ENCODE results near the gene ALCAM. TPM values are rescaled to one million over a fixed set of nuclear protein-coding genes. Genes with fewer than 3 reads are reported as not detected.

Gene ALCAM
- total RNA-seq, 1 donor: 19.9 TPM

DNA sequence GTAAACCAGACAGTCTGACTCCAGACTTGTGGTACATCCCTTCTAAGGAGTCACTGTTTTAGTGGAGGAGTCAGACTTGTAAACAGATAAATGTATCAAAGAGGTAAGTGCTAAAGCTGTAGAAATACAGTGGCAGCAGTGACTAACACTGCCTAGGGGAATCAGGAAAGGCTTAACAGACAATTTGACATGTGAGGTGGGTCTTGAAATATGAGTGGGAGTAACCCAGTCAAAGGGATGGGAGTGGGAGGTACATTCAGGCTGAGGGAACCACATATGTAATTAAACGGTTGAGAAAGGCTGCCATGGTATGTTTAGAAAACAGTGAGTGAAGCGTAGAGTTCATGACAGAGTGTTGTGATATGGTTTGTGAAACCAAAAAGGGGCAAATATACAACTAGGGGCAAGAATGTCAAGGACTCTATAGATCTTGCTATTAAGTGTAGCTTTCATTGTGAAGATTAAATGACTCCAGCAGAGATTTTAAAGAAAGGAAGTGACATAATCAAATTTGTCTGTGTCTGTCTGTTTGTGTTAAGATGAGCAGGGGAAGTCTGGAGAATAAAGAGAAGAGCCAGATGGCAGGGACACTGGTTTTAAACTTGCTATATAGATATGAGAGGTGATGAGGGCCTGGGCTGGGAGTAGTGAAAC, 11.2 kb upstream of the ALCAM start:
- no peak for DNase-seq (ENCODE audit: low read depth in 2 of 3, low spot score in 2 of 3)

DNA sequence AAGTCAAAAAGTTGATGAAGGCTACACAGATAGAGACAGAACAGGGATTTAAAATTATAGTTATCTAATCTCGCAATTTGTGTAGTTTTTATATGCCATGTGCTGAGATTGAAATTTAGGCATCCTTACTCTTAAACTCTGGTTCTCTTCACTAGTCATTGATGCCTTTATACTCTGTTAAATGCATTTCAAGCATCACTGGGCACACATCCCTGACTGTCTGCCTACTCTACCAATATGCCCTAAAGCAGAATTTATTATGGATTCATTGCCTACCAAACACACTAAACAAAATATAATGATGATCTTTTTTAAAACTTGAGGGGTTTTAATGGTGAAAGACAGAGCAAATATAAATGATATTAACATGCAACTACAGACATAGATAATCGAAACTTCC, 10.3 kb upstream of the ALCAM start:
- DNase-seq (ENCODE audit: low read depth in 2 of 3, low spot score in 2 of 3): no peak

DNA sequence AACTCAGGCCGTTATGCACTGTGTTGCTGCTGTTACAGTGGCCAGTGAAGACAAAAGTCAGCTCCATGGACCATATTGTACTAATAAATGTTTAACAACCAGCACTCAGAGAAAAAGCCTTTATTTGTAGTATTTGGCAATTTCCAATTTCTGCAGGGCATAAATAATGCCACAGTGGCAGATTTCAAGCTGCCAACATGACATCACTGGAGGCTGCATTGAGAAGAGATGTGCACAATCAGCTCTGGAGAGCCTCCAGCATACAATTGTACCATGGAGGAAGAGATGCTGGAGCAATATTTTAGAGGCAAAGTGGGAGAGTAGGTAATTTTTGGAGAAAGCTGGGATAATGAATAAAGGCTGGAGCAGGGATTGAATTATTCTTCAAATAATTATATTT, 9.7 kb upstream of the ALCAM start:
- no peak for DNase-seq (ENCODE audit: low read depth in 2 of 3, low spot score in 2 of 3)

- DNase-seq (ENCODE audit: low read depth in 2 of 3, low spot score in 2 of 3): no peak
Observed at GRCh38 chr3:105359098-105359762, 7.5 kb upstream of the ALCAM start.

- no peak for DNase-seq (ENCODE audit: low read depth in 2 of 3, low spot score in 2 of 3)
Observed at GRCh38 chr3:105360003-105360402, 6.7 kb upstream of the ALCAM start.

DNA sequence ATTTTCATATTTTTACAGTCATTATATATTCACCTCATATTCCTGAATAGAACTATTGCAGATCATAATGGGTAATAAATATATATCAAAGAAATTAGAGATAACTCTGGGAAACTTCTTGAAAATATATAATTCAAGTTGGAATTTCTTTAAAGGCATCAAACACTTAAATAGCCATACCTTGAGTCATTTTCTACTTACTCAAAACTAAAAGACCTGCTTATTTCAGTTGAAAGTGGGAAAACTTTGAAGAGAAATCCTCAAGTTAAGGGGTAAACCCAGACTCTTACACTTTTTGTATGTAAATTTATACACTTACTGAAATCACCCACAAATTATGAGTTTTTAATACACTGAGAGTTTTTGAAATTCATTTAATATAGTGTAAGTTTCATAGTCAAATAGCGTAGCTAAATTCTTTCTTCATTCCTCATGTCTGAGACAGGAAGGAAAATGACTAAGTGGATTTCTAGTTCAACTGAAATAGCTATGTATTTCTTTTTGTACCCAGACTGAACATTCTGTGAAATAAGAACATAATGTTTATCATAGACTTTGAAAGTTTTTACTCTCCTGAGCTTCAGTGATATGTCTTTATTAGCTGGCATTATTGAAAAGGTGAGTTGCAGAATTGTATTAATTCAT, 4.6 kb upstream of the ALCAM start:
- DNase-seq (ENCODE audit: low read depth in 2 of 3, low spot score in 2 of 3): peak in 1 of 3 donors; percentile 25

DNA sequence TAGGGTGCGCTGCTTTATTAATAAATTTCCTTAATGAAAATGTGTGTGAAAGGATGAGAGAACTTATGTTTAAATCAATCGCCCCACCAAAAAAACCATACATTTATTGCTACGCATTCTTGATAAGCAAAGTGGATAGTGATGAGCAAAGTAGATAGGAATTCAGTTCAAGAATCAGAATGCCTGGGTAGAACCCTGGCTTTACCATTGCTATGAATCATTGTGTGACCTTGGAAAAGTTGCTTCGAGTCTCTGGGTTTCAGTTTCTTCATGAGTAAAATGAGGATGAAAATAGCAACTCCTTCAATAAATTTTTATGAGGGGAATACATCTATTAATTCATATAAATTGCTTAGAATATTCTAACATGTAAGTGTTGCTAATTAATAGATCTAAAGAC, 2.6 kb upstream of the ALCAM start:
- DNase-seq (ENCODE audit: low read depth in 2 of 3, low spot score in 2 of 3): no peak

DNA sequence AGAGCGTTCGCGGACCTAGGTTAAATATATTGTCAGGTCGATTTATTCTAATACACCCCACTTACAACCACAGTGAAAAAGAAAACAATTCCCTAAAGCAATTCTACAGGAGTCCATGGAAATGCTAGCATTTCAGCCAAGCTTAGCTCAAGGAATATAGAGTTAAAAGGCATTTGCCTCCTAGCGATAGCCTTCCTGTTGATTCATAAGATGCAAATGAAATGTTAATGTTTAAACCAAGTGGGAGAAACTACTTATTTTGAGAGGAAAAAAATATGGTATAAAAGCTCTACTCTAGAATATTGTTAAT, 1.7 kb upstream of the ALCAM start:
- DNase-seq (ENCODE audit: low read depth in 2 of 3, low spot score in 2 of 3): no peak

DNA sequence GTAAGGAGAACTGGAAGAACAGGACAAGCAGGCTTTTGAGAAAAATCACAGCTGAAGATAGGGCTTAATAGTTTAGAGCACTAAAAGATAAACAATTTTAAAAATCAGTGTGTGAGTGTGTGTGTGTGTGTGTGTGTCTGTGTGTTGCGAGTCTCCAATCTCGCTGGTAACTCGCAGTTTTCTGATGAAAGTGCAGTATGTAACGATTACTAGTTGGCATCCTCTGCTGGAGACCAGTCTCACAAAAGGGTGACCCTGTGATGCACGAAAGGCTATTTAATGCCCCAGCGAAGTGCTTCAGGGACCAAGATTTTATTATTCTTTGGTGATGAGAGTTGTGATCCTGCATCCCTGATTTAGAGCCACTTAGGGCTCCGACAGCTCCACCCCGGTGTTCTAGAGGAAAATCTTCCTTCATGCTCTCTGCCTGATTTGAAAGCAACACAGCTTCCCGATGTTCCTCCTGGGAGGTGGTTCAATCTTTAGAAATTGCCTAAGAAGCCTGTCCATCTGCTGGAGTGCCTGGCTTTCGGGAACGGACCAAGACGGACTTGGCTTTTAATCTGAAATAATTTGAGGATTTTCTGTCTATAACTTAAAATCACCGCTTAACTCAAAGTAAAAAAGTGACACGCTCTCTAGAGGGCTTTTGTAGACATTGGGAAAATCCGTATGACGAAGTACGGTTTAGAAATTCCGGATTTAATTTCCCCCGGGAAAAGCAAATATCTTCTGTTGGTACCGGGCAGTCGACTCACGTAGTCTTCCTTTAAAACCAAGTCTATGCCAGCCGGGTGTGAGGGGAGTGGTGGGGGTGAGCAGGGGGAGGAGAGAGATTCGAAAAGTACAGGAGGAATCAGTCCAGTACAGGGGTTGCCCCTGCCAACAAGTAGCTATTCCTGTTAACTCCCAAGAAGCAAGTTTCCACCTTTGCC, 1.1 kb upstream of the ALCAM start:
- no peak for DNase-seq (ENCODE audit: low read depth in 2 of 3, low spot score in 2 of 3)

GRCh38 chr3:105367063-105367405, 325 bp downstream of the ALCAM start:
- DNase-seq (ENCODE audit: low read depth in 2 of 3, low spot score in 2 of 3): no peak

GRCh38 chr3:105367406-105368213, 901 bp downstream of the ALCAM start:
- peak; percentile 44 to 97 (median 94) for DNase-seq (ENCODE audit: low read depth in 2 of 3, low spot score in 2 of 3)

DNA sequence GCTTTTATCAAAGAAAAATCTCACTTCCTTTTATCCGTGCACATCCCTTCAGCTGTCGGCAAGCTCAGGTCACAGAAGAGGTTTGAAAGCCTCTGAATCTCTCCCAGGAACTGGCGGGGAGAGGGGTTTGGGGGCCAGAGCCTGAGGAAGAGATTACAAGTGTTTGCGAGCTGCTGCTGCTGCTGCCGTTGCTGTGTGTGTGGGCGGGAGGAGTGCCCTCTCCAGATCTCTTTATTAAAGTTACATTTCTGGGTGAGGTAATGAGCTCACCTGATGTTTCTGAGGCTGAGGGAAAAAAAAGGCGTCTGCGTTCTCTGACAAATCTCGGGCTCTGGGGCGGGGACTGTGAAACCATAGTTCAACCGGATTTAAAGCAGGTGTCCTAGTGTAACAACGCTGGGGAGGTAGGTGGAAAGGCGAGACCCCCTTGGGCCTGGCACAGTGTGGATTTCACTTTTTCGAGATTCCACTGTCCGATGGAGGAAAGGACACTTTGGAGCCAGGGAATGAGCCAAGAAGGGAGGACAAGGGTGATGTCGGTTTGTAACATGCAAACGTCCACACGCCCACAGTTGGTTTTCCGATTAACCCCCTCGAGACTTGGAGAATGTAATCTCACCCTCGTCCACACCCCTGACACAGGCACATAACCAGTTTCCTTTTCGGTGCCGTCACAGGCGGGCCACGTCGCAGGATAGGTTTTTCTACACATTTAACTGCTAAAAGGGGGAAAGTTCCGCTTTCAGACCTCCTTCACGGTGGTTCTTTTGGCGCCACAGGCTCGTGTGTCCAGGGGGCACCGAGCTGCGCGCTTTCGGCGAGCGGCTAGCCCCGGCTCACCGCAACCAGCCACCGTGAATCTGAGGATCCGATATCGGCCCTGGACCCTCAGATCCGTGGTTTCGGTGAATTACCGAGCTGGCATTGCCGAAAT, 2.1 kb downstream of the ALCAM start:
- peak; percentile 50 to 79 (median 60) for DNase-seq (ENCODE audit: low read depth in 2 of 3, low spot score in 2 of 3)

DNA sequence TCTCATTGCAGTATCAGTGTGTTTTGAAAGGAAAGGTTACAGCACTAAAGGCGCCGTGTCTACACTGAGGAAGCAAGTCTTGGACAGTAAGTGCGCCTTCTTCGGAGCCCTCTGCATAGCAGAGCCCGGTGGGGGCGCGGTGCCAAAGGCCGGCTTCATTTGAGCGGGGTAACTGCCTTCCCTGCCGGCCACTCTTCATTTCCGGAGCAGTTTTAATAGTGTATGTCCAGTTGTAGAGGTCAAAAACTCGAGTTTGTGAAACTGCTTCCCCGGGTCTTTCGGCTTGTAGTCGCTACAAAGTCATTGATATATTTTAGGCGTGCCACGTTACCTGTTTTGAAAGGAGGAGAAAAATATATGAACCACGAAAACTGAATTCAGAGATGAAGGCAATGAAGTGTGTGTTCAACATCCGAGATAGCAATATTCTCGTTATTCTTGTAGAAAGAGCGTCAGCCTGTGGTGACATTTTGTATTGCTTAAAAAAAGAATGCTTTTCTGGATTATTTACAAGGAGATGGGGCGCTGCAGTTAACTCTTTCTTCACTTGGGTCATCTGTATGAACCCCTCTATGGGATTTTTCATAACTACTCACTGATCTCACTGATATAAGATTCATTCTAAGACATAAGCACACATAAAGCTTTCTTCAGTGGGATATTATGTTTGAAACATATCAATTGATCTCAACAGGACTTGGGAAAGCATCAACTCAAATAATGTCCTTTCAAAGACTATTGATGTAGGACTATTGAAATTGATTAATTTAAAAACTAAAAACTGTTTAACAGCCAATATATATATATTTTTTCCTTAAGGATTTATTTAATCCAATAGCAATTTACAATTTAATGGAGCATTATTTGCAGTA, 3.0 kb downstream of the ALCAM start:
- DNase-seq (ENCODE audit: low read depth in 2 of 3, low spot score in 2 of 3): peak; percentile 28 to 87 (median 64)

- no peak for DNase-seq (ENCODE audit: low read depth in 2 of 3, low spot score in 2 of 3)
Observed at GRCh38 chr3:105373383-105373782, 6.7 kb downstream of the ALCAM start.

DNA sequence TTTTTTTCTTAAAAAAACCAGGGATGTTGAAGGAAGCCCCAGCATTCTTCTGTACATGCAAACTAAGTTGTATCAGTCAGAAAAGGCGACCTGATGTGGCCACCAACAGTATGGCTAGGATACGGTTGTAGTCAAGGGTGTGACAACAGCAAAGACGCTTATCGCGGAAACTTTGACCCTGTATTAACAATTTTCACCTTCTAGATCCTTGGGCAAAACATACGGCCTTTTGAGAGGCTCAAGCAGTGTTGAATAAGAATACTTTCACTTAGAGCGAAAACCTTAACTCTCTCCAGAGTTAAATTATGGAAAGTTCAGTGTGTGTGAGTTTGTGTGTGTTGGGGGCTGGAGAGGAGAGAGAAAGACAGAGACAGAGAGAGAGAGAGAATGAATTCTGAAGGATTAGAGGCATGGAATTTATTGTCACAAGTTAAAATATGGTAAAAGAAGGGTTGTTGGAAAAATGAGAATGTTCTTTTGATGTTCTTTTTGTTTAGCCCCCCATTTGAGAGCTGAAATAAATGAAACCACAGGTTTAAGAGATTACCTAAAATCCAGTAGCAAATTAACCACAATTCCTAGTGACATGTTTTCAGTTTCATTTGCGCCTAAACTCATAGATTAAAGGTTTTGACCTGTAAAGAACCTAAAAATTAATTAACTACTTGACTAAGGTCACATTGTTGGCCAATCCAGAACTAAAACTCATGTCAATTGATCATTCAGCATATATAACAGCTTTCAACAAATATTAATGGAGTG, 9.2 kb downstream of the ALCAM start:
- DNase-seq (ENCODE audit: low read depth in 2 of 3, low spot score in 2 of 3): no peak

DNA sequence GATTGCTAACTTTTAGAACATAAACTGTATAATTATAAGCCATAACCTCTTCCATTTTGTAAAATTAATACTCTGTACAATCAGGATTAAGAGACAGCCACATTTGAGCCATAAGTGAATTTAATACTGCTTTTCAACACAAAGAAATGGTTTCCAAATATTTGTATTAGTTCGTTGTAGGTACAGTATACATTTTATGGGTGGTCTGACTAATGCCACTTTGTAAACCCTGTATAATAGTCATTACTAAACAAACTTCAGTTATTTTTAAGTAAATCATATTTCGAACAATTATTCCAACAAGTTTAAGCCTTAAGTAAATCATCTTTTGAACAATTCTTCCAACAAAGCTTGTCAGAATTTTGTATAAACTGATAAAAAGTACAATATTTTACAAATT, 11.0 kb downstream of the ALCAM start:
- DNase-seq (ENCODE audit: low read depth in 2 of 3, low spot score in 2 of 3): no peak

GRCh38 chr3:105385179-105385578, 18.5 kb downstream of the ALCAM start:
- DNase-seq (ENCODE audit: low read depth in 2 of 3, low spot score in 2 of 3): no peak
